HG03565 (cell line): ENCODE measurements around the gene DNAJB6.

Experiments used
- ATAC-seq: cut with Tn5 transposase; IDR thresholded peaks from one replicate; pipeline ENCODE4 v1.9.1; 2021; ENCODE audit warnings: mild to moderate bottlenecking, moderate library complexity; ENCODE audit not compliant: unreplicated experiment

Gene DNAJB6

GRCh38 chr7:157362729-157363128 lies 25.9 kb downstream of the DNAJB6 start:
- ATAC-seq = no peak

GRCh38 chr7:157366722-157367121 lies 29.9 kb downstream of the DNAJB6 start:
- ATAC-seq = no peak

GRCh38 chr7:157368955-157369354 lies 32.2 kb downstream of the DNAJB6 start:
- ATAC-seq = no peak

- no peak for ATAC-seq
These were observed 33.9 kb downstream of the DNAJB6 start for GRCh38 chr7:157370742-157371141.

- no peak for ATAC-seq
These were observed 34.5 kb downstream of the DNAJB6 start for GRCh38 chr7:157371296-157371695.

GRCh38 chr7:157372300-157373232 lies 35.8 kb downstream of the DNAJB6 start:
- ATAC-seq = no peak

GRCh38 chr7:157373493-157373892 lies 36.7 kb downstream of the DNAJB6 start:
- no peak for ATAC-seq

GRCh38 chr7:157375410-157375809 lies 38.6 kb downstream of the DNAJB6 start:
- no peak for ATAC-seq

GRCh38 chr7:157377436-157378124 lies 40.8 kb downstream of the DNAJB6 start:
- ATAC-seq = no peak

- no peak for ATAC-seq
These were observed 41.6 kb downstream of the DNAJB6 start for GRCh38 chr7:157378390-157378789.

GRCh38 chr7:157379493-157379892 lies 42.7 kb downstream of the DNAJB6 start:
- no peak for ATAC-seq

- no peak for ATAC-seq
These were observed 43.6 kb downstream of the DNAJB6 start for GRCh38 chr7:157380416-157380815.

- no peak for ATAC-seq
These were observed 47.1 kb downstream of the DNAJB6 start for GRCh38 chr7:157383868-157384267.

GRCh38 chr7:157384301-157384700 lies 47.5 kb downstream of the DNAJB6 start:
- no peak for ATAC-seq

GRCh38 chr7:157386979-157387800 lies 50.4 kb downstream of the DNAJB6 start:
- peak; percentile 84 for ATAC-seq

GRCh38 chr7:157388301-157388700 lies 51.5 kb downstream of the DNAJB6 start:
- no peak for ATAC-seq

GRCh38 chr7:157389951-157390730 lies 53.3 kb downstream of the DNAJB6 start:
- no peak for ATAC-seq

- no peak for ATAC-seq
These were observed 54.4 kb downstream of the DNAJB6 start for GRCh38 chr7:157391036-157391710.

- ATAC-seq = no peak
These were observed 55.6 kb downstream of the DNAJB6 start for GRCh38 chr7:157392256-157393037.
